UCSD-AML1 (cell line): Measurements from ENCODE around the gene CACNA1G.

Experiments
- DNase-seq: peaks from one replicate; lab custom pipeline; 2025; ENCODE audit not compliant: unreplicated experiment; lab: John Stamatoyannopoulos, UW

The CACNA1G gene

GRCh38 chr17:50608700-50609379, 48.3 kb downstream of the CACNA1G start:
- no peak for DNase-seq

- no peak for DNase-seq
These were observed 49.0 kb downstream of the CACNA1G start for GRCh38 chr17:50609380-50610074.

- DNase-seq = no peak
These were observed 51.1 kb downstream of the CACNA1G start for GRCh38 chr17:50611634-50612033.

- DNase-seq = no peak
These were observed 51.8 kb downstream of the CACNA1G start for GRCh38 chr17:50612281-50612680.

- DNase-seq = peak; percentile 37
These were observed 52.8 kb downstream of the CACNA1G start for GRCh38 chr17:50613007-50613992.

GRCh38 chr17:50614471-50615051, 54.0 kb downstream of the CACNA1G start:
- no peak for DNase-seq

- DNase-seq = no peak
These were observed 55.3 kb downstream of the CACNA1G start for GRCh38 chr17:50615828-50616227.

GRCh38 chr17:50618300-50618699, 57.8 kb downstream of the CACNA1G start:
- no peak for DNase-seq

- DNase-seq = no peak
These were observed 58.4 kb downstream of the CACNA1G start for GRCh38 chr17:50618941-50619340.

- no peak for DNase-seq
These were observed 59.0 kb downstream of the CACNA1G start for GRCh38 chr17:50619489-50619888.

- DNase-seq = no peak
These were observed 59.7 kb downstream of the CACNA1G start for GRCh38 chr17:50620237-50620636.

GRCh38 chr17:50620858-50621257, 60.3 kb downstream of the CACNA1G start:
- no peak for DNase-seq

- DNase-seq = no peak
These were observed 61.1 kb downstream of the CACNA1G start for GRCh38 chr17:50621574-50622031.

- no peak for DNase-seq
These were observed 63.9 kb downstream of the CACNA1G start for GRCh38 chr17:50624321-50624934.

GRCh38 chr17:50625032-50625871, 64.7 kb downstream of the CACNA1G start:
- no peak for DNase-seq

GRCh38 chr17:50626037-50626574, 65.6 kb downstream of the CACNA1G start:
- peak; percentile 81 for DNase-seq

- no peak for DNase-seq
These were observed 66.7 kb downstream of the CACNA1G start for GRCh38 chr17:50627036-50627781.

GRCh38 chr17:50627782-50628601, 67.5 kb downstream of the CACNA1G start:
- DNase-seq = peak; percentile 39
